K562 (cell line): ENCODE results near the gene NT5DC4. TPM values are rescaled to one million over a fixed set of nuclear protein-coding genes. Genes with fewer than 3 reads are reported as not detected.
A peak's percentile ranks its signal among the peaks of the same experiment; 100 is the strongest.

Source experiments
- AFF1 ChIP-seq, 2 experiments: fragments of 450-650 bp; IDR thresholded peaks; 2 replicates each; pipeline ENCODE4 v1.6.1; 2018; ENCODE audit warnings: mild to moderate bottlenecking in 2 of 2, low read depth in 1 of 2; ENCODE audit not compliant: partially characterized antibody in 2 of 2
- ARHGAP35 ChIP-seq: fragments of 450-650 bp; IDR thresholded peaks from 2 replicates; pipeline ENCODE4 v1.6.1; 2018; ENCODE audit not compliant: partially characterized antibody
- CBX2 ChIP-seq: fragments of 200-600 bp; sonication (generic); IDR thresholded peaks from one replicate; pipeline ENCODE4 v1.6.1; 2012; ENCODE audit warnings: mild to moderate bottlenecking, low read length, inconsistent platforms; ENCODE audit not compliant: insufficient read depth, poor library complexity, severe bottlenecking
- CXXC5 ChIP-seq: fragments of 250-450 bp; sonication (Bioruptor Pico); IDR thresholded peaks from 2 replicates; pipeline ENCODE4 v1.8.0; 2022; ENCODE audit warnings: inconsistent platforms, mild to moderate bottlenecking, moderate library complexity
- ID3 ChIP-seq, 2 experiments: fragments of 250-450 bp in 1 of 2; fragments of 450-650 bp in 1 of 2; sonication (Bioruptor Pico) in 1 of 2; IDR thresholded peaks; 2 replicates each; pipeline versions ENCODE4 v1.6.1 to v1.8.0; 2016 to 2021; ENCODE audit warnings: mild to moderate bottlenecking in 2 of 2, moderate library complexity in 2 of 2, missing compliant biosample characterization in 1 of 2, missing genetic modification characterization in 1 of 2
- KLF13 ChIP-seq: fragments of 450-650 bp; IDR thresholded peaks from 2 replicates; pipeline ENCODE4 v1.6.1; 2016; ENCODE audit warnings: missing genetic modification characterization, low read depth, mild to moderate bottlenecking, missing compliant biosample characterization, moderate library complexity, borderline replicate concordance
- NR4A1 ChIP-seq, 2 experiments: fragments of 250-450 bp in 1 of 2; fragments of 450-650 bp in 1 of 2; sonication (Bioruptor Pico) in 1 of 2; IDR thresholded peaks; 2 replicates each; pipeline versions ENCODE4 v1.4.0 to v1.6.1; 2016 to 2020; ENCODE audit warnings: mild to moderate bottlenecking in 2 of 2, missing compliant biosample characterization in 1 of 2, missing genetic modification characterization in 1 of 2, moderate library complexity in 1 of 2
- PREB ChIP-seq: sonication (generic); formaldehyde crosslinking; IDR thresholded peaks from 2 replicates; pipeline ENCODE4 v1.8.1; 2023; ENCODE audit warnings: mild to moderate bottlenecking, missing genetic modification reagents
- RFX7 ChIP-seq: fragments of 250-450 bp; sonication (Bioruptor Pico); IDR thresholded peaks from 2 replicates; pipeline ENCODE4 v1.5.1; 2021; ENCODE audit warnings: mild to moderate bottlenecking
- RUNX1 ChIP-seq: sonication (generic); IDR thresholded peaks from 2 replicates; pipeline ENCODE4 v1.6.1; 2016; ENCODE audit warnings: antibody characterized with exemption, low read depth
- SLC30A9 ChIP-seq: fragments of 250-450 bp; sonication (Bioruptor Pico); IDR thresholded peaks from 2 replicates; pipeline ENCODE4 v1.8.0; 2022; ENCODE audit warnings: mild to moderate bottlenecking, moderate library complexity
- SMAD1 ChIP-seq: fragments of 150-350 bp; IDR thresholded peaks from 2 replicates; pipeline ENCODE4 v1.6.1; 2014; ENCODE audit warnings: low read length, low read depth; ENCODE audit not compliant: partially characterized antibody
- TEAD2 ChIP-seq: fragments of 450-650 bp; IDR thresholded peaks from 2 replicates; pipeline ENCODE4 v1.6.1; 2016; ENCODE audit warnings: missing genetic modification characterization, control low read depth, missing compliant biosample characterization
- ZNF239 ChIP-seq: fragments of 250-450 bp; sonication (Bioruptor Pico); IDR thresholded peaks from 2 replicates; pipeline ENCODE4 v1.4.0; 2020; ENCODE audit warnings: mild to moderate bottlenecking
- ZNF347 ChIP-seq: fragments of 450-650 bp; formaldehyde crosslinking; IDR thresholded peaks from 2 replicates; pipeline ENCODE4 v1.4.0; 2020; ENCODE audit warnings: low read depth, mild to moderate bottlenecking, moderate library complexity
- ZNF41 ChIP-seq: fragments of 250-450 bp; sonication (Bioruptor Pico); conservative IDR thresholded peaks from 2 replicates; pipeline ENCODE4 v1.4.0; 2020; ENCODE audit warnings: mild to moderate bottlenecking
- ZNF655 ChIP-seq: fragments of 250-450 bp; sonication (Bioruptor Pico); IDR thresholded peaks from 2 replicates; pipeline ENCODE4 v1.5.0; 2021
- ZNF75A ChIP-seq: fragments of 450-650 bp; formaldehyde crosslinking; IDR thresholded peaks from 2 replicates; pipeline ENCODE4 v1.4.0; 2020; ENCODE audit warnings: mild to moderate bottlenecking
- ZSCAN29 ChIP-seq: fragments of 450-650 bp; IDR thresholded peaks from 2 replicates; pipeline ENCODE4 v1.6.1; 2017
- polyA plus RNA-seq, 8 experiments: library from polyadenylated mRNA; depleted of rRNA in 4 of 8; stranded (reverse) in 5 of 8; unstranded in 3 of 8; fragments of >200 nt; fragmentation: Nextera tagmentation in 2 of 8; fragmentation: Illumina TruSeq in 1 of 8; extraction: Ambion mirVana in 2 of 8; extraction: Trizol in 1 of 8; gene quantifications; 2 replicates each; pipeline versions ENCODE4 v1.2.1 to v1.2.3, GENCODE V29; 2011 to 2014; ENCODE audit warnings: inconsistent platforms in 1 of 8, missing spikeins in 1 of 8
- total RNA-seq, 7 experiments: library from RNA; depleted of rRNA in 6 of 7; stranded (reverse); fragments of >200 nt in 6 of 7; fragmentation: Illumina TruSeq in 2 of 7; extraction: Trizol in 2 of 7; gene quantifications; 2 replicates each; pipeline versions ENCODE4 v1.2.1 to v1.2.3, GENCODE V29; 2011 to 2021; ENCODE audit warnings: low replicate concordance in 1 of 7

Gene NT5DC4
- total and polyA plus RNA-seq, 9 of the 15 experiments (the other 6 are each of a cell fraction or from before 2014, with no cell fraction given) = 0.44 to 6.9 (median 2.5) TPM

GRCh38 chr2:112706170-112706664 lies 14.6 kb upstream of the NT5DC4 start (continued):
- TF ChIP-seq KLF13 = no peak
- TF ChIP-seq RFX7 (CRISPR knock-in tag) = no peak
- TF ChIP-seq ZNF41 (CRISPR knock-in tag) = 0 out of 2 replicates have a peak, but pooled peaks have one; percentile 16
- TF ChIP-seq TEAD2 = 0 out of 2 replicates have a peak, but pooled peaks have one; percentile 1
- TF ChIP-seq ZNF347 (CRISPR knock-in tag) = no peak
- no peak for TF ChIP-seq ZNF655
- peak; percentile 72 for TF ChIP-seq SMAD1
- peak; percentile 63 for TF ChIP-seq ZNF239 (CRISPR knock-in tag)
- peak; percentile 72 to 90 for TF ChIP-seq AFF1 (IDR thresholded peaks at IDR 0.05; ENCODE audit: low read depth in 1 of 2, partially characterized antibody in 2 of 2)
- TF ChIP-seq ID3 (CRISPR knock-in tag; IDR thresholded peaks at IDR 0.05) = no peak
- TF ChIP-seq ID3 (tag; IDR thresholded peaks at IDR 0.05) = peak; percentile 89; the same call in 1 of the 2 replicates
- TF ChIP-seq CBX2 = no peak
- no peak for TF ChIP-seq ARHGAP35
- TF ChIP-seq PREB (CRISPR knock-in tag) = no peak
- 0 out of 2 replicates have a peak, but pooled peaks have one; percentile 44 for TF ChIP-seq ZNF75A (CRISPR knock-in tag)
- 0 out of 2 replicates have a peak, but pooled peaks have one; percentile 91 for TF ChIP-seq NR4A1 (CRISPR knock-in tag; IDR thresholded peaks at IDR 0.05)
- TF ChIP-seq NR4A1 (tag; IDR thresholded peaks at IDR 0.05) = no peak
- no peak for TF ChIP-seq SLC30A9 (CRISPR knock-in tag)
- TF ChIP-seq ZSCAN29 = no peak
- peak; percentile 98 for TF ChIP-seq RUNX1
- TF ChIP-seq CXXC5 = peak; percentile 90
